Measurements from ENCODE around the gene NPR3.
"Not testable (repeated sequence)": the region's sequence is repeated elsewhere in the genome, so short reads cannot be mapped to it uniquely, and the experiment has no call there.

The NPR3 gene

DNA sequence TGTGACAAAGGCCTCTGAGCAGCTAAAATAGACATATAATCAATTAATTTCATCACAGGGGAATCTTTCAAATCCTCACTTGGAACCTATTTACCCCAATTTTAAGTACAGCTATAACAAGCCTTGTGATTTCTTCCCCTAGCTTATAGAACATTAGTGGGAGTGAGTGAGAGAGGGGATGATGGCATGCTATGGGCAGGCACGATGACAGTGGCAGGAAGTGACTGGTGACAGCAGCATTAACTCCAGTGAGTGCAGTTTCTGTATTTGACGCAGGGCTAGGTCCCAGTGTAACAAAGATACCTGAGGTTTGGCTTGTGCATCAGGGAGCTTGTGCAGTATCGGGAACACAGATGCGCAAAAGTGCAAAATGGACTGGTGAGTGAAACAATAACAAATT lies 54.1 kb downstream of the NPR3 start:
- no peak for DNase-seq (ENCODE audit: low read depth)

DNA sequence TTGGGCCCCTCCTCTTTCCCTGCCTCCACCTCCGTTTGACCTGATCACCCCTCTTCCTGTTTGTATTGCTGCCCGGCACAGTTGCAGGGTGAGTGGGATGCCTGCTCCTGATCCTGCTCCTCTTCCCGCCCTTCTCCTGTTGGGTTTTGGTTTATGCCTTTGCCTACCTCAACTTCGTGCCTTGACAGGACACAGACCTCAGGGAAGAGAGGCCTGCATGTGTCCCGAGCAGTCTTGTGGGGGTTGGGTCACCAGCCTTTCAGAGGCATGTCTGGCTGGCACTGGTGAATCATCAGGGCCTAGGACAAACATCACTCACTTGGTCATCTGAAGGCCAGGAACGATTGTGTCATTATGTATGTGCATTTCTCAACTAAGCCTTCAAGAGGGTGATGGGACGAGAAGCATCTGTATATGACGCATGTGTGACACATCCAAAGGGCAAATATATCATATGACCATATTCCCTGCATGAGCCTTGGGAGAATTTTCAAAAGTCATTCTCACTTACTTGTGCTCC lies 56.9 kb downstream of the NPR3 start:
- DNase-seq (ENCODE audit: low read depth), result peak; percentile 86

DNA sequence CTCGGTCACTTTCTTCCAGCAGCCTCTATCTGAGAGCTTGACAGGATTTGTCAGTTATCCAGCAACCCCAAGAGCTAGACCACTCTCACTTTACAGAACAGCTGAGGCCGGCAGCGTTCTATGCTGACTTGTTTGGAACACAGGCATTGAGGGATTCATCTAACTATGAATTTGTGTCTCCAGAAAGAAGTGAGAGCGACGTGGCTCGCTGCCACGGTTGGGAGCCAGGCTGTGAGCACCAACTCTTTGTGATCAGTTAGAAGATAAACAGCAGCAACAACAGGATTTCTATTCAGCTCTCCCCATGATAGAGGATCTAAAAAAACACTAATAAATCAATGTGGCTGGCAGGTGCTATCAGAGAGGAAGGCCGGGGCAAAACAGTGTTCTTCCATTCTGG lies 58.6 kb downstream of the NPR3 start:
- no peak for DNase-seq (ENCODE audit: low read depth)

DNA sequence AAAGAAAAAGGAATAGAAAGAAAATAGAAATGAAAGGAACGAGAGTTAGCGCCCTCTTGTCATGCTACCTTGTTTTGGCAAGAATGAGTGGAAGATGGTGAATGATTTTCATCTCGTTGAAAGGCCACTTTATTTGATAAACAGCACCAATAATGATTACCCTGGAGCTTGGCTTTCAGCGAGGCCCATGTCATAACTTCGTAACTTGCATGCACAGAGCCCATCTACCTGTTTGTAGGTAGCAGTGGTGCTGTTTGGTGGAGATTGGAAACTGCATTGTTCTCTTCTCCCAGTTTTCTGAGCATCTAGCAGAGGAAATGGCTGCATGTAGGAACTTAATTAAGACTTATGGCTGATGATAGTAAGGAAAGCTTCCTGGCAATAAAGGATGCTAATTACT lies 59.3 kb downstream of the NPR3 start:
- no peak for DNase-seq (ENCODE audit: low read depth)

DNA sequence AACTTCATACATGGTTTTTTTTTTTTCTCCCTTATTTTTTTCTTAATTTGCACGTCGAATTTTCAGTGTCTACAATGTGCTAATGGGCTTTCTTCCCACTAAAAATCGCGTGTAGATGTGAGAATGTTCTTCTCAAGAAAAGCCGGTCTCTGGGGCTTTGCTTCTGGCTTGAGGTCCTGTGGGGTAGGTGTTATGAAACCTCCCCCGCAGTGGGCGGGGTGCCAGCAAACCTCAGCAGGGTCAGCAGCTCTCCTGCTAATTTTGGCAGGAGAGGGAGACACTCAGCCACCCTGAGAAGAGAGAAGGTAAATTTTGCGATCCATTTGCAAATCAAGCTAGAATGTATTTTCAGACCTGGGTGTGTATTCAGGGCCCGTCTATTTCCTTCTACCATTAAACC lies 59.9 kb downstream of the NPR3 start:
- no peak for DNase-seq (ENCODE audit: low read depth)

DNA sequence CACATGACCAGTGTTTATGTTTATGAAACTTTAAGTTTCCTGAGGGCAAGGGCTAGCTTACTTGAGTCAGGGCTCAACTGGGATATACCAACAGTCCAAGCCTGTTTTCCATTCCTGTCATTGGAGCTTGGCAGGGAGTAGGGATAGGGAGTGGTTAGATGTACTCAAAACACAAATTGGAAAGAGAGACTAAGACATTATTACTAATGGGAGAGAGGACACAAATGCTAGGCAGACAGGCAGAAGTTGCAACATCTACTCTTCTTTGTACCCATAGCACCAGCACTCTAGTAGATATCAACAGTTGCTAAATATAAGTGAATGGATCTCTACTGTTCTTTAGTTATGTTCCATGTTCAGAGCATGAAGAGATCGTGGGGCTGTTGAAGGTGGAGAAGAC lies 62.8 kb downstream of the NPR3 start:
- DNase-seq (ENCODE audit: low read depth), result no peak

DNA sequence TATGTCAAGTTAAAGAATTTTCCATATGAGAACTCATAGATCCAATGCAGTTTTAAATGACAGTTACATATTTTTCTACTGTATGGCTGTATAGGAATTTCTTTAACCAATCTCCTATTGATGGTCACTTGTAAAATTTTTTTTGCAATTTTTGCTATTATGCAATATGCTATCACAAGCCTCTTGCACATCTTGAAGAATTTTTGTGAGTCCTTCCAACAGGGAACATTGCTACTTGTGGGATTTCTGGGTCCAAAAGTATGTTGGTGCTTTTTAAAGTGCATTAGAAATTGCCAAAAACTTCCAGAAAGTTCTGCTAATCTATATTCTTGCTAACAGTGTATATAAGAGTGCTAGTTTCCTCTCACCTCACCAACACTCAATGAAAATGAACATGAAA lies 65.1 kb downstream of the NPR3 start:
- DNase-seq (ENCODE audit: low read depth), result no peak

DNA sequence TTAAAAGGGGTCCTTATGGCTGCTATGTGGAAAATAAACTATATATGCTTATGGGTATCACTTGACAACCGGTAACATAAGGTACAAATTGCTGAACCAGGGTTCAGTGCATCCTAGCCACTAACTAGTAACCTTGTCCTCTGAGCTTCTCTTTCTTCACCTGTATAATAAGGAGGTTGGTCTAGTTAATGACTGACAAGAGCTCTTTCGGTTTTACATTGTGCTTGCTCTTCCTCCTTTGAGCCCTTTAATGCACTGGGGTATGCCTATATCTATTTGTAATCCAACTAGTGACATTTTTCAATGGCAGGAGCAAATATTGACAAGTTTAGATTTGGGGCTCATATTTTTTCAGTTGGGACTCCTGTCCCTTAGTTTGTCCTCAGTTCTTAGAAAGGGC lies 66.1 kb downstream of the NPR3 start:
- DNase-seq (ENCODE audit: low read depth), result no peak

DNA sequence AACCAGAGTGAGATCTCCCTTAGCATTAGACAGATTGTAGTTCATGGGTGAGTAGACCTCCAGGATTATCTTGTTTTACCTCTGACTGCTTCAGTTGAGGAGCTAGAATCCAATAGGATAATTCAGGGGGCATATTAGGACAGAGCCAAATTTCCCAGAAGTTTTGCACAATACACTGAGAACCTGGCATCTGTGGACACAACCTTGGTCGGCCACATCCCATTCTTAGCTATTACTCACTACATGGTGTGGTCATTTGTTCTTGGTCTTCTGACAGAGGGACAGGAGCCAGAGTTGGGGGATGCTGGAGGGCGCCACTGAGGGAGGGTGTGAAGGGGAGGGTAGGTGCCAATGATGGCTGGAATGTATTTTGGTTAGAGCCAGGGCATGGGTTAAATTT lies 66.6 kb downstream of the NPR3 start:
- DNase-seq (ENCODE audit: low read depth), result no peak

DNA sequence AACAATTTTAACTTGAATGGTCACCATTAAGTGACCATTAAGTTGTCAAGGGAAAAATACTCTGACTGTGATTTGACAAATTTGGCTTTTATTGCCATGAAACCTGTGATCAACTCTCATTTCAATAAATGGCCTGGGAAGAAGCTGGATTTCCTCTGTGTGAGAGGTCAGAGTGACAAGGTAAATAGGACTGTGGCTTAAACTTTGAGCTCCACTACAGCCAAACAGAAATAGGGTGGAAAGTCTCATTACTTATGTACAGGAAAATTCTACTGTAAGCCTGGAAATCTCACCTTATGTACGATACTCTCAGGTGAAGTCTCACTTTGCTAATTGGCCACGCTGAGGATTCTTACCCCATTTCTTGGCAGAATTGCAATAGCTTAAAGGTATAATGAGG lies 67.3 kb downstream of the NPR3 start:
- no peak for DNase-seq (ENCODE audit: low read depth)

DNA sequence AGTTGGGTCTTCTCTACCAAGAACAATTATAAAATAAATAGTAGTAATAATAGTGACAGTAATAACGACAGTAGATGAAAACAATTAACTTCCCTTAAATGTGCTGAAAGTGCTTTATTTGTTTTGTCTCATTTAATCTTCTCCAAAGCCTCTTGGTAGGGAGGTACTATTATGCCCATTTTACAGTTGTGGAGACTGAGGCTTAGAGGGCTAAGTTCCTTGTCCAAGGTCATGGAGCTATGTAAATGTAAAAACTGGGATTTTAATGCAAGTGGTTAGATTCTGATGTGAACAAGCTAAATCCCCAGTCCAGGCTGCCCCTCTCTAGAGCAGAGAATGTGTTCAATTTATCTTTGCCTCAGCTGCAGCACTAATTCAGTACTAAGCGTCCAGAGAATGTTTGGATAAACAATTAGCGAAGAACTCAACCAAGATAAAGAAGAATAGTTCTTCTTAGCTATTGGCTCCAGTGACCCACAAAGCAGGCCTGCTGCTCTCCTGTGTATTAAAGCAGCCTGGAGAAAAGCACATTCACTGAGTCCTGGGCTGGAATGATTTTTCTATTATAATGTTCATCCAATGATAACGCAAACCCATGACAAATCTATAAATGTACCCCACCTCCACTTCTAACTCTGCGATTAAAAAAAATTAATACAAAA lies 68.8 kb downstream of the NPR3 start:
- DNase-seq (ENCODE audit: low read depth), result no peak

DNA sequence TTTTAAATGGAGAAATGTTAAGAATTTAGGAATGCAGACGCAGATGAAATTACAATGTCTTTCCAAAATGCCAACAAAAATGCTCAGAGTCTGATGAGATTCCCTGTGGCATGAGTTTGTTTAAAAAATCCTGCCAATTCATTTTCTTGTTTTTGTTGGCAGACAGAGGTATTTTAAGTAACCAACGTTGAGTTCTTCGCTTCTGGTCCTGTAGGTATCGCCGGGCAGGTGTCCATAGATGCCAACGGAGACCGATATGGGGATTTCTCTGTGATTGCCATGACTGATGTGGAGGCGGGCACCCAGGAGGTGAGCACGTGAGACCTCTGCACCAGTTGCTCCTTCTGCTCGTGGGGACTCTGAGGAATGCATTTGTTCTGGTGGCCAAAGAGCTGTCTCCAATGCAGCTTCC lies 69.4 kb downstream of the NPR3 start:
- DNase-seq (ENCODE audit: low read depth), result no peak

DNA sequence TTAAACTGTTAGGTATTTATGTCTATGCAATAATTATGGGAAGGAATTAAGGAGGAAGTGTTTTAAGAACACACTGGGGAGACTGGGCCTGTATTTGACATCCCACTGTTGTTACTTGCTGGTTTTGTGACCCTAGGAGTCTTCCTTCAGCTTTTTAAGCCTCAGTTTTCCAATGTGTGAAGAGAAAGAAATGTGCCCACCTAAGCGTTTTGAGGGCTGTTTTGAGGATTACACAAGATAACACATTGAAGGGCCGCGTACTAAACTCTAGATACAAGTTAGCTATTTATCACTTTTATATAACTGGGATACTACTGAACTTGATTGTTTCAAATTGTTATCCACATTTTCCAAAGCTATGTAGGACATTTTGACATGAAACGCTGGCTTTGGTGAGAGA lies 72.5 kb downstream of the NPR3 start:
- no peak for DNase-seq (ENCODE audit: low read depth)

DNA sequence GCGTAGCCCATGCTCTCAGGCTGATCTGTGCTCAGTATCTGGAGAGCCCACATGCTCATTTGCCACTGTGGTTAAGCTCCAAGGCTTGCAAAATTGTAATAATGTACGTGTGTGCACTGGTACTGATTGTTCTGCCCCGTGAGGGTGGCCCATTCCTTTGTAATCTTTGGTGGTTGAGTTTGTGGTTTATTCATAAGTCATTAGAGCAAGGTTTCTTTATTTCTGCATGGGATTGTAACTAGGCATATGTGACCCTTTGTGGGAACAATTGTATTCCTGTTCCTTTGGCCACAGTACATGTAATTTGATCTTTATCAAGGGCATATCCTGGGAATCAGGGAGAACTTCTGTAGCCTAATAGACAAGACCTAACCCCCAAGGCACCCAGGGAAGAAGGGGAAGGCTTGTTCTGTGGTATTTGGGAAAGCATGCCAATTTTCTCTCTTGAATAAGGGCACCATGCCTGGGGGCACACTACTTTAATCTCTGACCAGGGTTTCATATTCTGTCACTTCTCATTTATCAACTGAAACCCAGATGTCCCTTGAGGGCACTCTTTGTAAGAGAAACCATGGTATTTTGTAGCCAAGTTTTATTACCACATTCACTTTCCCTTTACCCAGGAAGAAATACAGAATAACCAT lies 74.6 kb downstream of the NPR3 start:
- DNase-seq (ENCODE audit: low read depth), result no peak

DNA sequence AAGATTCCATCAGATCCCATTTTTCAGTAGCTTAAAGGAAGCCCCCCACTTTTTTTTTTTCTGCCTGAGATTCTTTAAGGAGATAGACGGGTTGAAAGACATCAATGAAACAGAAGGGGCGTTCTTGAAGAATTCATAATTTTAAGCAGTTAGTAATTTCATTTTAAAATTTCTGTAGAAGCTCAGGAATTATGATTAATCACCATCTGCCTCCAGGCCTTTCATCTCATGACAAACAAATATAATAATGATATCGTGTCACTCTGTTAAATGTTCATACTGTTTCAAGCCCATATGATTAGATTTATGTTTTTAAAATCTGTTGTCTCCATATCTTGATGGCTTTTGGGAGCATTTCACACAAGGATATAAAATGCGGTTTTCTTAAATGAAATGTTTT lies 75.2 kb downstream of the NPR3 start:
- DNase-seq (ENCODE audit: low read depth), result no peak

DNA sequence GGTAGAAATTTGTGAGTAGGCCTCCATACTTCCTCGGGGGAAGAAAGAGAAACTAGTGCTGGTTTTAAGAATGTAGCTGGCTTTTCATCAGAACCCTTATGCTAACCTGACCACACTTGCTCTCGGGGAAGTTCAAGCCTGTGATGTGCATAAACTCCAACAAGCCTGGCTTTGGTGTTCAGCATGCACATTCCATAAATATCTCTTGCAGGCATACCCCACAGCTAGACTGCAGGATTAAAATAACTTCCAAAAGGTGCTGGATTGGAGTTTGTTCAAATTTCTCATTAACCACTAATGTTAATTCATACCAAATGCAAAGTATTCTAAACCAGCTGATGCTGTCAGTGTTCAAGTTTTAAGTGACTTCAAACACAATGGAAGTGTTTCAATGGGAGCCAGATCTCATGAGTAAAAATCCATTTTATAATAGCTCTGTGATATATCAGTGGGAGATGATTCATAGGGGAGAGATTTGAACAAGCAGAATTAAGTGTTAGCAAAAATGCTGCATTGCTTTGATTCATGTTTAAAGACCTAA lies 79.4 kb downstream of the NPR3 start:
- no peak for DNase-seq (ENCODE audit: low read depth)

DNA sequence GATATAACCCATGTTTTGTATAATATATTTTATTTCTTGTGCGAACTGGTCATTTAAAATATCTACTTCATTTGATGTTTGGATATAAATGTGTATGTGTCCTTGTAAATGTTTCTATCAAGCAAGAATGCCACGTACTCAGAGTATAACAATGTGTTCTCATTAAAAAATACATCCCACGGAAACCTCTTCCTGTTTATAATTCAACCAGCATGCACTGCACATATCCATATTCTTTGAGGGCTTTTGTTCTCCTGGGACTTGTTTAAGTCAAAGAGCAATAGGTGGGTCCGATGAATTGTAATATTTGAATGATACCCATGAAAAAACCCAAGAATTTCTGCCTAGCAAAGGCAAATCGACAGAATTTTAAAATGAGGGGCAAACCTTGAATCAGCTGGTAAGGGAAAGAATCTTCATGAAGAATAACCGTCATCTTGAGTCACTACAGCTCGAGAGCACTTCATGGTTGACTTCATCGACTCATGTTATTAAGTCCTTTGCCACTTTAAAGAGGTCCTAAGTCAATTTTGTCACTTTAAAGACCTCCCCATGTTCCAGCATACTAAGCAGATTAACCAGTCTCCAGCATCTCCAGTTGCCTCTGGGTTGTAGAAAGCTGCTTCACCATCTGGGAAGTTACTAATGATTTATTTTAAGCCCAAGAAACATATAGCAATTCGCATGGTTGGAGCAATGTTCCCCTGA lies 80.6 kb downstream of the NPR3 start:
- no peak for DNase-seq (ENCODE audit: low read depth)

DNA sequence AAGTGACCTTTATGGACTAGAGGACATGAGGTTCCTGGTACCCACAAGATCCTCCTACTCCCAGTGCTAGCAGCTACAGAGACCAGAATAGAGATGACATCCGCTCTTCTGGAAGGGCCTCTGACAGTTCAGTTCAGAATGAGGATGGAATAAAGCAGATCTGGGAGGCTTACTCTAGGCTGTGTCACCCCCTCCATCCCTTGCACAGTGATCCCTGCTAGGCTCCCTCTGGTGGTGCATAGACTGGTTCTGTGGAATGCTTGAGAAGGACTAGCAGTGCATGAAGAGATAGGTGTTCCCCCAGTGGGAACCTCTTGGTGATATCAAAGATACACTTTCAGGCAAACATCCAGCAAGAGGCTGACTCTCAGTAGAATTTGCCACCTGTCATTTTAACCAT lies 83.0 kb downstream of the NPR3 start:
- DNase-seq (ENCODE audit: low read depth), result no peak

DNA sequence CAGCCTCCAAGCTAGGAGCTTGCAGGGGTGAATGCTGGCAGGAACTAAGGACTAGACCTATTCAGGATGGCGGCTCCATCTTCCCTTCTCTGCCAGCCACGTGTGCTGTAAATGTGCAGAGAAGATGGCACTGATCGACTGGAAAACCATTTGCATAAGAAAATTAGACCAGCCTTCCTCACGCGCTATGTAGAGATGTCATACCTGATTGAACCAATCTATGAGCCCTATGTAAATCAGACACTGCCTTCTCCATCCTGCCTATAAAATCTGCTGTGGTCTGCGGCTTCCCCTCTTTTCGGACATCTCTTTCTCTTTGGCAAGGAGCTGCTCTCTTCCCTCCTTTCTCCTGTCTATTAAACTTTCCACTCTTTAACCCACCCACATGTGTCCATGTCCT lies 91.6 kb downstream of the NPR3 start:
- DNase-seq (ENCODE audit: low read depth), result no peak

DNA sequence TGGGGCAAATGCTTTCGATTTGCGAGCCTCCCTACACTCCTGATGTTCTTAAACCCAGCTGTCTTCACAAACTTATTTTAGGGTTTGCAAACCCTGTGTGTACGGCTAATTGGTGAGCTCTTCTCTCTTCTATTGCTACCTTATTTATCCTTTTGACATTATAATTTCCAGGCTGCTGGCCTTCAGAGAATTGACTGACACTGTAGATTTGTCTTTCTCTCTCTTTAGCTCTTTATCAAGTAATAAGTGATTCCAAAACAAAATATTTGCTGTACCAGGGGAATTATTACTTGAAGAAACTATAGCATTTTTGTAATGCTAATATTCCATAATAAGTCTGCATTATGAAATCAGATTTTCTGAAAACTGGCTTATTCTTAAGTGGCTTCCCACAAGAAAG lies 92.5 kb downstream of the NPR3 start:
- no peak for DNase-seq (ENCODE audit: low read depth)

DNA sequence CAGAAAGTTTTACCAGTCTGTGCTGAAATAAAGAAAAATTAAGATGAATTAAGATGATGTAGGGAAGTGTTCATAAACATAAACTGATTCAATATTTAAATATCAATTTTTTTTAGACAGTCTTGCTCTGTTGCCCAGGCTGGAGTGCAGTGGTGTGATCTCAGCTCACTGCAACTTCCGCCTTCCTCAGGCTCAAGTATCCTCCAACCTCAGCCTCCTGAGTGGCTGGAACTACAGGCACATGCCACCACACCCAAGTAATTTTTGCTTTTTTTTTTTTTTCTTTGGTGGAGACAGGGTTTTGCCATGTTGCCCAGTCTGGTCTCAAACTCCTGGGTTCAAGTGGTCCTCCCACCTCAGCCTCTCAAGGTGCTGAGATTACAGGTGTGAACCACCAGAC lies 94.3 kb downstream of the NPR3 start:
- not testable (repeated sequence) for DNase-seq (ENCODE audit: low read depth)

DNA sequence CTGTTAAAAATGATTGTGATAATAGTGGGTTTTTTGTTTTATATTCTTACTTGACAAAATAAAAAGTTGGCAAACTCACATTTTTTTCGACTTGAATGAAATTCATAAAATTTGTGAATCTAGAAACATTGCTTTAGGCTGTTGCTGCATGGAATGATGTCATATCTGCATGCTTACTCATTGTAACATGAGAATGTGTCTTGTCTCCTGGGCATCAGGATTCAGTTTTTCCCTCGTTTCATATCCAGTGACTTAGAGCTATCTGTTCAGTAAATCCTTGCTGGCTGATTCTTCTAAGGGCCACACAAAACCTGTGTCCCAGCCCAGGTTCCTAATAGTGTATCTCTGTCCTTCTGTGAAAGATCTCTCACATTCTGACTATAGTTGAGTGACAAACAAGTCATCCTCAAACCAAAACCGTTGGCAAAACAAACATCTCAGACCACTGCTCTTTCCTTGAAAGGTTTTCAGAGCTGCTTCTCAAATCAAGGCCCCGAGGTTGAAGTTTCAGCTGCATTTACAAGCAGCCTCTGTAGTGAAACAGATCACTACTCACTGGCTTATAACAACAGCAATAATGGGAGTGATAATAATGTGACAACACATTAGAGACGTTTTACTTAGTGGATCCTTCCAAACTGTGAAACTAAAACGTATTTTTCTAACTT lies 95.0 kb downstream of the NPR3 start:
- peak; percentile 63 for DNase-seq (ENCODE audit: low read depth)

DNA sequence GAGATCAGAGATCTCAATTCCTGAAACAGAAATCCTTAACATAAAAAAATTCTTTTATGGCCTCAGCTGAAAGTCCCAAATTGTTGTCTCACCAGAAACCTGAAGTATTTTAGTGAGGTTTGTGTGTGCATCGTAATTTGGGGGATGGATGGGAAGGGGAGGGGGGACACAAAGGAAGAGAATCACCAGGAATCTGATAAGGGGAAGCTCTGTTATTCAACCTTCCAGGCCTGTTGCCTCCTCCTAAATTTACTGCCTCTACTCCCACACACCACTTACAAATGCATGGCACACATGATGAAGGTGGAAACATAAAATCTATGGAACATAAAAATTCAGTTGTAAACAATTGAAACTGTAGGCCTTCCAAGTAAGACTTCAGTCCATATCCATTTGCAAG lies 97.7 kb downstream of the NPR3 start:
- no peak for DNase-seq (ENCODE audit: low read depth)
